Mesothelial cell of epicardium (in vitro differentiated cells): ENCODE measurements around the gene MYL11. TPM values are rescaled to one million over a fixed set of nuclear protein-coding genes. Genes with fewer than 3 reads are reported as not detected.

Experiments
- DNase-seq, 2 experiments: peaks; one replicate each; pipeline ENCODE4 v3.0.0; 2021; ENCODE audit warnings: low spot score in 2 of 2; ENCODE audit not compliant: unreplicated experiment in 2 of 2
- H3K27ac Mint-ChIP-seq: 2 replicates; pipeline ENCODE4 v1.8.0; 2021; ENCODE audit warnings: mixed read lengths
- H3K27me3 Mint-ChIP-seq: 2 replicates; pipeline ENCODE4 v1.8.0; 2021; ENCODE audit warnings: low read depth, mixed read lengths
- H3K36me3 Mint-ChIP-seq: 2 replicates; pipeline ENCODE4 v1.8.0; 2021; ENCODE audit warnings: mixed read lengths
- H3K4me1 Mint-ChIP-seq: 2 replicates; pipeline ENCODE4 v1.8.0; 2021; ENCODE audit warnings: mixed read lengths
- H3K4me3 Mint-ChIP-seq: 2 replicates; pipeline ENCODE4 v1.8.0; 2021; ENCODE audit warnings: mild to moderate bottlenecking, moderate library complexity, mixed read lengths
- H3K9me3 Mint-ChIP-seq: 2 replicates; pipeline ENCODE4 v1.8.0; 2021; ENCODE audit warnings: mixed read lengths
- total RNA-seq: library from RNA; stranded (reverse); gene quantifications from 3 replicates; pipeline ENCODE4 v1.2.1, GENCODE V29; 2021
- TF ChIP-seq, protein P1 (sequence below): fragments of 200-600 bp; sonication (generic); IDR thresholded peaks from one replicate; pipeline ENCODE4 v1.5.0; 2021; ENCODE audit warnings: antibody characterized with exemption; ENCODE audit not compliant: unreplicated experiment

MYL11 gene
- total RNA-seq, 1 donor from 2014 or later, result 4.4 TPM

DNA sequence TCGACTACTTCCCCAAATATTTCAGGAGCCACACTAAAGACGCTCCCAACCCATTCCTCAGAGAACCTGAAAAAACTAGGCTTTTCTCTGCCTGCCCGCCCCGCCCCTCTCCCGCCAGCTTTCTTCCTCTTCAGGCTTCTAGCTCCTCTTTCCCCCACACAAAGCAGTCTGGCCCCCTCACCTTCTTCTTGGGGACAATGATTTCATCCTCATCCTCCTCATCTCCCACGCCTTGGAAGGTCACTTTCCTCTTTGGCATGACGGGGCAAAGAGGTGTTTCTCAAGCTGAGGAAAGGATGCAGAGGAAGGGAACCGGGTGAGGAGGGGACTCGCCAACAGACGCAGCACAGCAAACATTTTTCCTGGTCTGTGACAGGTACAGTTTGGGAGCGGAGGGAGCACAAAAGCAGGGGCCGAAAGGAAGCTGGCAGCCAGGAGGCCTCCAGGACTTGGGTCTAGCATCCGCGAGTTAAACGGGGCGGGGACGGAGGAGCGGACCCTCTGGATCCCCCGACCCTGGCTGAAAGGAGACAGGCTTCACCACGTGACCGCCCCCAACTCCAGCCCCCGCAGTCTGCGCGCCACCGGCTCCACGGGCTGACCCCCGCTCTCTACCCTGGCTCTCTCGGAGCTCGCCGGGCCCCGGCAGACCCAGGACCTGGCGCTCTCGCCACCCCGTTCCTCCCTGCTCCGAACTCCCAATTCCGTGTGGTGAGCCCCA, 20.0 kb upstream of the MYL11 start:
- Mint-ChIP-seq H3K9me3 (no peaks in the 10 kb centered on the region), H3K4me1 (peaks cover 17% of the 10 kb centered on the region), H3K27me3 (no peaks in the 10 kb centered on the region), H3K36me3 (peaks cover 13% of the 10 kb centered on the region), H3K4me3 (peak overlapping the region; percentile 93), H3K27ac (peak overlapping the region; percentile 99)
- TF ChIP-seq, protein P1, sequence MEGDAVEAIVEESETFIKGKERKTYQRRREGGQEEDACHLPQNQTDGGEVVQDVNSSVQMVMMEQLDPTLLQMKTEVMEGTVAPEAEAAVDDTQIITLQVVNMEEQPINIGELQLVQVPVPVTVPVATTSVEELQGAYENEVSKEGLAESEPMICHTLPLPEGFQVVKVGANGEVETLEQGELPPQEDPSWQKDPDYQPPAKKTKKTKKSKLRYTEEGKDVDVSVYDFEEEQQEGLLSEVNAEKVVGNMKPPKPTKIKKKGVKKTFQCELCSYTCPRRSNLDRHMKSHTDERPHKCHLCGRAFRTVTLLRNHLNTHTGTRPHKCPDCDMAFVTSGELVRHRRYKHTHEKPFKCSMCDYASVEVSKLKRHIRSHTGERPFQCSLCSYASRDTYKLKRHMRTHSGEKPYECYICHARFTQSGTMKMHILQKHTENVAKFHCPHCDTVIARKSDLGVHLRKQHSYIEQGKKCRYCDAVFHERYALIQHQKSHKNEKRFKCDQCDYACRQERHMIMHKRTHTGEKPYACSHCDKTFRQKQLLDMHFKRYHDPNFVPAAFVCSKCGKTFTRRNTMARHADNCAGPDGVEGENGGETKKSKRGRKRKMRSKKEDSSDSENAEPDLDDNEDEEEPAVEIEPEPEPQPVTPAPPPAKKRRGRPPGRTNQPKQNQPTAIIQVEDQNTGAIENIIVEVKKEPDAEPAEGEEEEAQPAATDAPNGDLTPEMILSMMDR, result no peak
- no peak for DNase-seq

- Mint-ChIP-seq H3K27ac (peak within 1 kb of the TSS; percentile 99), H3K4me3 (peak within 1 kb of the TSS; percentile 93), H3K36me3 (peaks cover 12% of the 10 kb centered on the region), H3K9me3 (no peaks in the 10 kb centered on the region), H3K4me1 (peaks cover 17% of the 10 kb centered on the region), H3K27me3 (no peaks in the 10 kb centered on the region)
- TF ChIP-seq, protein P1, result no peak
- DNase-seq, result peak; percentile 91 to 94
Observed at GRCh38 chr16:30355144-30355953, 19.3 kb upstream of the MYL11 start, which contains the start of gene CD2BP2. CD2BP2 (minus strand) TSS chr16:30355308; CDS start chr16:30354681, 627 bp downstream.

- peaks cover 17% of the 10 kb centered on the region for H3K4me1 Mint-ChIP-seq
- TF ChIP-seq, protein P1, result no peak
- H3K4me3 Mint-ChIP-seq, result peak overlapping the region; percentile 93
- no peak for DNase-seq
- H3K36me3 Mint-ChIP-seq, result peaks cover 9% of the 10 kb centered on the region
- peak overlapping the region; percentile 99 for H3K27ac Mint-ChIP-seq
- no peaks in the 10 kb centered on the region for H3K27me3 Mint-ChIP-seq
- no peaks in the 10 kb centered on the region for H3K9me3 Mint-ChIP-seq
Observed at GRCh38 chr16:30355954-30356308, 18.7 kb upstream of the MYL11 start.

- DNase-seq, result no peak
- Mint-ChIP-seq H3K27me3 (no peaks in the 10 kb centered on the region), H3K36me3 (peaks cover 12% of the 10 kb centered on the region), H3K4me1 (peaks cover 17% of the 10 kb centered on the region), H3K27ac (peak overlapping the region; percentile 99), H3K4me3 (peak overlapping the region; percentile 93), H3K9me3 (no peaks in the 10 kb centered on the region)
- TF ChIP-seq, protein P1, result no peak
Observed at GRCh38 chr16:30356401-30357084, 18.1 kb upstream of the MYL11 start.

DNA sequence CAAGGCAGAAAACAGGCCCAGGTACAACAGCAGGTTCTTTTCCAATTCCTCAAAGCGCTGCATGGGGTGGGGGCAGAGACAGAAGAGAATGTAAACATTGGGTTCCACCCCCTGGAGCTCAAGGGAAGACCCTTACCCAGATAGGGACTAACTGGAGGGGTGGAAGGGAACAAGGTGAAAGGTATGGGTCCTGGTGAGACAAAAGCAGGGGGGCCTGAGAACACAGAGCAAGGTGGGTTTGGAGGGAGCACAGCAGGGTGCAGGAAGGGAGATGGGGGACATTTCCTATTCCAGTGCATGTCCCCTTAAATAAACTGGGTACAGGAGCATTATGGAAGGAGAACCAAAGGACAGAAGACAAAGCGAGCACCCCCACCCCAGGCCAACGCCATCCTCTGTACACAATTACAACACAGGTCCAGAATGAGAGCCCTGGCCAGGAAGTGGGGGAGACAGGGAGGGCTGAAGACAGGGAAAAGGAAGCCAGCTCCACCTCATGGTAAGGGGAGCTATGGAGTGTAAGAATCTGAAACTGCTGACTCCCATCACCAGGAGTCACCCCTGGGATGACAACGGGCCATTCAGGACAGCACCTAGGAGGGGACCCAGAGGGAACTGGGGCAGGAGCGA, 17.4 kb upstream of the MYL11 start:
- peaks cover 12% of the 10 kb centered on the region for H3K36me3 Mint-ChIP-seq
- no peak for DNase-seq
- TF ChIP-seq, protein P1, result no peak
- H3K27me3 Mint-ChIP-seq, result no peaks in the 10 kb centered on the region
- no peak overlapping the region for H3K4me3 Mint-ChIP-seq
- peaks cover 17% of the 10 kb centered on the region for H3K4me1 Mint-ChIP-seq
- peak overlapping the region; percentile 73 for H3K27ac Mint-ChIP-seq
- H3K9me3 Mint-ChIP-seq, result no peaks in the 10 kb centered on the region
